Measurements from ENCODE around the gene PTPRA.
"Not testable (repeated sequence)": the region's sequence is repeated elsewhere in the genome, so short reads cannot be mapped to it uniquely, and the experiment has no call there.

Gene PTPRA

GRCh38 chr20:3021327-3021726 is 148.0 kb downstream of the PTPRA start:
- intact Hi-C loops (cut with micrococcal nuclease), result no loop called here
- H3K36me3 Mint-ChIP-seq (ENCODE audit: low read depth), result peaks cover 95% of the 10 kb centered on the region
- no peak overlapping the region for H3K27ac Mint-ChIP-seq
- H3K9me3 Mint-ChIP-seq, result no peaks in the 10 kb centered on the region
- H3K4me1 Mint-ChIP-seq (ENCODE audit: low read depth), result no peaks in the 10 kb centered on the region
- no peaks in the 10 kb centered on the region for H3K27me3 Mint-ChIP-seq
- no peak overlapping the region for H3K4me3 Mint-ChIP-seq

DNA sequence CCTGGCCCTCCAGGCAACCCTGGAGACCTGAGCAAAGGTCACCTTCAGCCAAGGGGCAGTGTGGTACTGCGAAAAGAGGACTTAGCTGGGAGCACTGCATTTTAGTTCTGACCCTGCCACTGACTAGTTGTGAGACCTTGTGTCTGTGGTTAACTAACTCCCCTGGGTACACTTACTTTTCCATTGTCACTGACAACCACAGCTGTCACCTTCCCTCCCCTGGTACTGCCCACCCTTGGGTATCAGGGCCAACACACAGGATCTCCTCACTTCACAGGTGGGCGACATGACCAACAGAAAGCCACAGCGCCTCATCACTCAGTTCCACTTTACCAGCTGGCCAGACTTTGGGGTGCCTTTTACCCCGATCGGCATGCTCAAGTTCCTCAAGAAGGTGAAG is 148.5 kb downstream of the PTPRA start:
- Mint-ChIP-seq H3K27me3 (no peaks in the 10 kb centered on the region), H3K36me3 (ENCODE audit: low read depth) (peaks cover 95% of the 10 kb centered on the region)
- intact Hi-C loops (cut with micrococcal nuclease), result no loop called here

DNA sequence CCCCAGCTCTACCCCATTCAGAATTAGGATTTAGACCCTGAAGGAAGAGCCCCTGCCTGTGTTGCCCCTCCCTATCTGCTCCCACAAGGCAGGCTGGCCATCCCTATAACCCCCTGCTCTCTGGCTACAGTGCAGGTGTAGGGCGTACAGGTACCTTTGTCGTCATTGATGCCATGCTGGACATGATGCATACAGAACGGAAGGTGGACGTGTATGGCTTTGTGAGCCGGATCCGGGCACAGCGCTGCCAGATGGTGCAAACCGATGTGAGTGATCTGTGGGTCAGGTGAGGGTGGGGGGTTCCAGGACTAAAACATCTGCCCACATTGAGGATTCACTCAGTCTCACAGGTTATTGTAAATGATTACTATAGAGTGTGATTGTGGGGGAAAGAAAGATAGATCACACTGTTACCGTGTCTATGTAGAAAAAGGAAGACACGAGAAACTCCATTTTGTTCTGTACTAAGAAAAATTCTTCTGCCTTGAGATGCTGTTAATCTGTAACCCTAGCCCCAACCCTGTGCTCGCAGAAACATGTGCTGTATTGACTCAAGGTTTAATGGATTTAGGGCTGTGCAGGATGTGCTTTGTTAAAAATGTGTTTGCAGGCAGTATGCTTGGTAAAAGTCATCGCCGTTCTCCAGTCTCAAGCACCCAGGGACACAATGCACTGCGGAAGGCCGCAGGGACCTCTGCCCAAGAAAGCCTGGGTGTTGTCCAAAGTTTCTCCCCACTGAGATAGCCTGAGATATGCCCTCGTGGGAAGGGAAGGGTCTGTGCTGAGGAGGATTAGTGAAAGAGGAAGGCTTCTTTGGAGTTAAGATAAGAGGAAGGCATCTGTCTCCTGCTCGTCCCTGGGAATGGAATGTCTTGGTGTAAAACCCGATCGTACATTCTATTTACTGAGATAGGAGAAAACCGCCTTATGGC is 149.5 kb downstream of the PTPRA start:
- peaks cover 95% of the 10 kb centered on the region for H3K36me3 Mint-ChIP-seq (ENCODE audit: low read depth)
- H3K4me3 Mint-ChIP-seq; H3K27ac Mint-ChIP-seq; H3K4me1 Mint-ChIP-seq (ENCODE audit: low read depth); H3K9me3 Mint-ChIP-seq; intact Hi-C loops (cut with micrococcal nuclease); H3K27me3 Mint-ChIP-seq: not testable (repeated sequence)

More for the DNA sequence above, 148.5 kb downstream of the PTPRA start:
- H3K27ac Mint-ChIP-seq, result no peak overlapping the region
- H3K4me3 Mint-ChIP-seq, result no peak overlapping the region
- no peaks in the 10 kb centered on the region for H3K9me3 Mint-ChIP-seq
- H3K4me1 Mint-ChIP-seq (ENCODE audit: low read depth), result no peaks in the 10 kb centered on the region

DNA sequence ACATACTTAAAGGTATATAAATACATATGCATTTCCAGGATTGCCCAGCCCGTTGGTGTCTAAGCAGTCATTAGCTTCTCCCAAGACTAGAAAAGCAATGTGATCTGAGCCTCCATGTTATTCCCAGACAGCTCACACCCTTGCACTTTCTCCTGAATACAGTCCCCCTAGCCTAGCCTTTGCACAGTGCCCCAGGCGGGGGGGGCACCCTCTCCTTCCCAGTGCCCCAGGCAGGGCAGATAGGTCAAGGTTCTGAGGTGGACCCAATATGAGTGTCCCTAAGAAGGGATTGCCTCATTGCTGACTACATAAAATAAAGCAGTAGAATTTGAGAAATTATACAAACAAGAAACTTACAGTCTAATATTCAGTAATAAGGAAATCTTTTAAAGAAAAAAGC is 154.7 kb downstream of the PTPRA start:
- no peak overlapping the region for H3K4me3 Mint-ChIP-seq
- H3K9me3 Mint-ChIP-seq, result no peaks in the 10 kb centered on the region
- H3K27me3 Mint-ChIP-seq, result no peaks in the 10 kb centered on the region
- peaks cover 50% of the 10 kb centered on the region for H3K36me3 Mint-ChIP-seq (ENCODE audit: low read depth)
- no peaks in the 10 kb centered on the region for H3K4me1 Mint-ChIP-seq (ENCODE audit: low read depth)
- H3K27ac Mint-ChIP-seq, result no peak overlapping the region
- intact Hi-C loops (cut with micrococcal nuclease), result no loop called here

DNA sequence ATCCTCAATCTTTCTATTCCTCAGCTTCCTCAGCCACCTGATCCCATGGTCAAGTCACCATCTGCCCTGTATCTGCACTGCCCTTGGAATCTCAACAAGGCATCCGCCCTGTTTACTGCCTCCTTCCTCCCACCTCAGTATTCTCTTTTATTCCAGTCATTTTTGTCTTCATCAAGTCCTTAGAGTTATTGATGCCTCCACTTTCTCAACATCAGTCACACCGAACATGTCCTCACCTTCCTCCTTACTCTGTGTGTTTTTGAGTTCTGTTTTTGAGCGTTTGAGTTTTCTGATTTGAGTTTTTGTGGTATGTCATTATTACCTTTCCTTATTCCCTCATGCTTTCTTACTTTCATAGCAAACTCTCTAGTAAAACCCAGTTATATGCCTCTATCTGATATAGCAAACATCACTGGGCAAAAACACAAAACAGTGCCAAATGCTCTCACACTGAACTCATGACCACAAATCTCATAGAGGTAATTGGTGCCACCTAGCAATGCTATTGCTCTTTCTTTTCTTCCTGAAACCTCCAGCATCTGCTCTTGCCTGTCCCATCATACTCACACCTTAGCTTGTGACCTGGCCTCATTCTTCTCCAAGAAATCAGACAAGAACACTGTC is 158.4 kb downstream of the PTPRA start:
- intact Hi-C loops (cut with micrococcal nuclease), result no loop called here
- H3K27ac Mint-ChIP-seq, result no peak overlapping the region
- no peaks in the 10 kb centered on the region for H3K27me3 Mint-ChIP-seq
- peaks cover 36% of the 10 kb centered on the region for H3K36me3 Mint-ChIP-seq (ENCODE audit: low read depth)
- no peak overlapping the region for H3K4me3 Mint-ChIP-seq
- H3K4me1 Mint-ChIP-seq (ENCODE audit: low read depth), result no peaks in the 10 kb centered on the region
- no peaks in the 10 kb centered on the region for H3K9me3 Mint-ChIP-seq

GRCh38 chr20:3032624-3033023 is 159.3 kb downstream of the PTPRA start:
- intact Hi-C loops (cut with micrococcal nuclease), result no loop called here
- Mint-ChIP-seq H3K36me3 (ENCODE audit: low read depth) (peaks cover 36% of the 10 kb centered on the region), H3K9me3 (no peaks in the 10 kb centered on the region), H3K4me1 (ENCODE audit: low read depth) (no peaks in the 10 kb centered on the region), H3K4me3 (no peak overlapping the region), H3K27ac (no peak overlapping the region), H3K27me3 (no peaks in the 10 kb centered on the region)

GRCh38 chr20:3037654-3038053 is 164.4 kb downstream of the PTPRA start:
- H3K36me3 Mint-ChIP-seq (ENCODE audit: low read depth), result peaks cover 74% of the 10 kb centered on the region

GRCh38 chr20:3038454-3038853 is 165.2 kb downstream of the PTPRA start:
- intact Hi-C loops (cut with micrococcal nuclease), result no loop called here
- H3K9me3 Mint-ChIP-seq, result no peaks in the 10 kb centered on the region

More at GRCh38 chr20:3037654-3038053, 164.4 kb downstream of the PTPRA start:
- H3K27me3 Mint-ChIP-seq, result no peaks in the 10 kb centered on the region
- intact Hi-C loops (cut with micrococcal nuclease), result no loop called here
- no peak overlapping the region for H3K4me3 Mint-ChIP-seq
- no peaks in the 10 kb centered on the region for H3K9me3 Mint-ChIP-seq
- no peaks in the 10 kb centered on the region for H3K4me1 Mint-ChIP-seq (ENCODE audit: low read depth)
- no peak overlapping the region for H3K27ac Mint-ChIP-seq

DNA sequence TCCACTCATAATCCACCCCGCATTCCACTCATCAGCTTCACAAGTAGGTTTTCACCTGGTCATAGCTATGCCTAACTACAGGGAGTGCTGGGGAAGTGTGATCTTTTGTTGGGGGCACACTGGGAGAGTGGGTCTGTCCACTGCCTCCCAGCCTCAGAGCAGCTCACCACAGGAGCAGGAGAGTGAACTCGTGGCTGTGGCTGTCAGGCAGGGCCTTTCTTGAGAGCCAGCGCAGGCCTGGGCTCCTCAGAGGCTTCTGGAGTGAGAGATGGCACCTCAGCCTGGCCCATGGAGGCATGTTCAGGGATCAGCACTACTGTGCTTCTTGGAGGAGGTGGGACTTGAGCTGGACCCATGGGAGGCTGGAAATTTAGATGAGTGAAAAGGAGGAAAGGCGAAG is 166.1 kb downstream of the PTPRA start:
- no peak overlapping the region for H3K27ac Mint-ChIP-seq
- intact Hi-C loops (cut with micrococcal nuclease), result no loop called here

More at GRCh38 chr20:3038454-3038853, 165.2 kb downstream of the PTPRA start:
- Mint-ChIP-seq H3K27ac (no peak overlapping the region), H3K36me3 (ENCODE audit: low read depth) (peaks cover 74% of the 10 kb centered on the region), H3K4me1 (ENCODE audit: low read depth) (no peaks in the 10 kb centered on the region), H3K4me3 (no peak overlapping the region), H3K27me3 (no peaks in the 10 kb centered on the region)

GRCh38 chr20:3040086-3040485 is 166.8 kb downstream of the PTPRA start:
- H3K4me3 Mint-ChIP-seq, result no peak overlapping the region

More for the DNA sequence above, 166.1 kb downstream of the PTPRA start:
- H3K27me3 Mint-ChIP-seq, result no peaks in the 10 kb centered on the region
- H3K9me3 Mint-ChIP-seq, result no peaks in the 10 kb centered on the region
- no peak overlapping the region for H3K4me3 Mint-ChIP-seq
- H3K36me3 Mint-ChIP-seq (ENCODE audit: low read depth), result peaks cover 74% of the 10 kb centered on the region
- H3K4me1 Mint-ChIP-seq (ENCODE audit: low read depth), result no peaks in the 10 kb centered on the region

DNA sequence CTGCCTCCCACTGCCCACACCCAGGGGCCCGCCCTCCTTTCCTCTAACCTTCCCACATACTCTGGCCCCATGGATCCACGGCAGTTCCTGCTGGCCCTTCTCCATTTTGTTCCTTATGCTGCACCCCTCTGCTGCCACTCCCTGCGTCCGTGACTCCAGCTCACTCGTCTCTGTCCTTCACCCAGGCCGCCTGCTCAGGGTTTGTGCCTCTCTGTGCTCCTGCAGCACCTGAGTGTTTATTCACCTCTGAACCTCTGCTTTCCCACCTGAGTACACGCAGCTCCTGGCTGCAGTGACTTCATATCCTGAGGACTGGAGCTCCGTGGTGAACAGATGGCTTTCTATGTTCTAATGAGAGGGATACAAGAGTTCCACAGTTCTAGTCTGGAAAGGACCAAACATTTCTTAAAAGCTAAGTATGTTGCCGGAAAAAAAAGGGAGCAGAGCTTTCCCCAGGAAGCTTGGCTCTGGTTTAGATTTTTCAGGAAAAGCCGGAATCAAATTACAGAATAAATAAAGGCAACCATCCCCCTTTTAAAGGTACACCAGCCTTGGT is 168.7 kb downstream of the PTPRA start:
- no peak overlapping the region for H3K4me3 Mint-ChIP-seq

More at GRCh38 chr20:3040086-3040485, 166.8 kb downstream of the PTPRA start:
- Mint-ChIP-seq H3K36me3 (ENCODE audit: low read depth) (peaks cover 67% of the 10 kb centered on the region), H3K4me1 (ENCODE audit: low read depth) (peaks cover 4% of the 10 kb centered on the region), H3K9me3 (no peaks in the 10 kb centered on the region), H3K27me3 (no peaks in the 10 kb centered on the region), H3K27ac (no peak overlapping the region)
- intact Hi-C loops (cut with micrococcal nuclease), result no loop called here

DNA sequence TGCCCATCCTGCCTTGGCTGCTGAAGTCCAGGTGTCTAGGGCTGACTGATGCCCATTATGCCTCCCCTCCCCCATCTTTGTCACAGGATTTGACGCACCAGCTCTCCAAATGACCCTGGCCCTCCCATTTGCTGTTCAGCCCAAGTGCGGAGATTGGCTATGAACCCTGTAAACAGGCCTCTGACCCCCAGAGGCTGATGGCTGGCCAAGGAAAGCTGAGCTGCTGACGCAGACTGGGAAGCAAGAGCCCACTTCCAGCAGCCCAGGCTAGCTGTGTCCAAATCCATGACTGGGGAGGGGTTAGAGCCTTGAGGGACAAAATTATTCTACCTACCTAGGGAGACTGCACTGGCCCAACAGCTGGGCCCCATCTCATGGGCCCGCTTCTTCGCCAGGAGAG is 169.3 kb downstream of the PTPRA start:
- Mint-ChIP-seq H3K4me1 (ENCODE audit: low read depth) (peaks cover 20% of the 10 kb centered on the region), H3K27ac (no peak overlapping the region), H3K27me3 (no peaks in the 10 kb centered on the region), H3K36me3 (ENCODE audit: low read depth) (peaks cover 63% of the 10 kb centered on the region), H3K9me3 (no peaks in the 10 kb centered on the region), H3K4me3 (no peak overlapping the region)
- intact Hi-C loops (cut with micrococcal nuclease), result no loop called here

More for the DNA sequence above, 168.7 kb downstream of the PTPRA start:
- Mint-ChIP-seq H3K9me3 (no peaks in the 10 kb centered on the region), H3K36me3 (ENCODE audit: low read depth) (peaks cover 63% of the 10 kb centered on the region), H3K4me1 (ENCODE audit: low read depth) (peaks cover 13% of the 10 kb centered on the region), H3K27me3 (no peaks in the 10 kb centered on the region), H3K27ac (peak overlapping the region; percentile 0)
- intact Hi-C loops (cut with micrococcal nuclease), result no loop called here

DNA sequence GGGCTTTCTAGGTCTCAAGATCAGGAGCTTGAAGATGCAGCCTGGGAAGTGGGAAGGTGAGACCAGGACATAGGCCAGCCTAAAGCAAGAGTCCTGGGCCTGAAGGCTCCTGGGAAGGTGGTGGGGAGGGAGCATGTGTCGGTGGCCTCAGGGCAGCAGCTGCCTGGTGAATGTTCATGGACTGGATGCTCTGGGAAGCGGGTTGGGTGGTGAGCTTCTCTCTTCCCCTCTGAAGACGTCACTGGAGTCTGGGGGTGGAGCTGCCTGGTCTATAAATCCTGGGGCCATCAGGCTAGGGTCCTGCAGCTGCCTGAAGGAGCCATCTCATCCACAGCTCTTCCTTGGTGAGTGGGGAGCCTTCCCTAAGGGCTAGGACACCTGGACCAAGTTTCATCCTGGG is 170.0 kb downstream of the PTPRA start, which contains the start of gene GNRH2:
Gene GNRH2, plus strand, starts transcription at position 301 of the 400 bp plus-strand sequence. CDS start 793 bp downstream, outside the sequence.
- no peak within 1 kb of the TSS for H3K27ac Mint-ChIP-seq
- no peak within 1 kb of the TSS for H3K4me3 Mint-ChIP-seq
- H3K4me1 Mint-ChIP-seq (ENCODE audit: low read depth), result peaks cover 25% of the 10 kb centered on the region
- H3K27me3 Mint-ChIP-seq, result no peaks in the 10 kb centered on the region
- intact Hi-C loops (cut with micrococcal nuclease), result no loop called here
- H3K9me3 Mint-ChIP-seq, result no peaks in the 10 kb centered on the region
- H3K36me3 Mint-ChIP-seq (ENCODE audit: low read depth), result peaks cover 66% of the 10 kb centered on the region
